NCI-H2227 (cell line): Measurements from ENCODE around the gene ZNF43.
"Not testable (repeated sequence)": the region's sequence is repeated elsewhere in the genome, so short reads cannot be mapped to it uniquely, and the experiment has no call there.

Experiments
- DNase-seq: peaks from one replicate; lab custom pipeline; 2025; ENCODE audit not compliant: unreplicated experiment; lab: John Stamatoyannopoulos, UW

ZNF43 gene

GRCh38 chr19:21812448-21812847 lies 23.5 kb downstream of the ZNF43 start:
- DNase-seq: no peak

- DNase-seq: not testable (repeated sequence)
Observed at GRCh38 chr19:21808400-21809000, 27.5 kb downstream of the ZNF43 start.

GRCh38 chr19:21789466-21790085 lies 46.4 kb downstream of the ZNF43 start:
- no peak for DNase-seq

GRCh38 chr19:21786936-21787335 lies 49.0 kb downstream of the ZNF43 start:
- DNase-seq: no peak

- not testable (repeated sequence) for DNase-seq
Observed at GRCh38 chr19:21775792-21776191, 60.2 kb downstream of the ZNF43 start.

- peak; percentile 86 for DNase-seq
Observed at GRCh38 chr19:21767065-21767800, 68.7 kb downstream of the ZNF43 start, which contains the start of gene ZNF100. ZNF100 (minus strand) TSS chr19:21767579; CDS start chr19:21767429, 150 bp downstream.

GRCh38 chr19:21766705-21767064 lies 69.3 kb downstream of the ZNF43 start:
- not testable (repeated sequence) for DNase-seq

- no peak for DNase-seq
Observed at GRCh38 chr19:21765151-21765550, 70.8 kb downstream of the ZNF43 start.

GRCh38 chr19:21761547-21761946 lies 74.4 kb downstream of the ZNF43 start:
- not testable (repeated sequence) for DNase-seq

- no peak for DNase-seq
Observed at GRCh38 chr19:21758296-21758695, 77.7 kb downstream of the ZNF43 start.

- not testable (repeated sequence) for DNase-seq
Observed at GRCh38 chr19:21755555-21755954, 80.4 kb downstream of the ZNF43 start.
